BJ (cell line): ENCODE measurements around the gene NELL1. TPM values are rescaled to one million over a fixed set of nuclear protein-coding genes. Genes with fewer than 3 reads are reported as not detected.

Source experiments
- CTCF ChIA-PET: fragments of 350-600 bp; formaldehyde crosslinking; extraction: SDS; loops from one replicate; lab custom pipeline; 2021; ENCODE audit warnings: antibody characterized with exemption, inconsistent platforms; lab: Yijun Ruan, JAX
- POLR2A ChIA-PET: fragments of 300-600 bp; sonication (Branson Sonifier 250); formaldehyde crosslinking; extraction: SDS; loops from one replicate; lab custom pipeline; 2021; ENCODE audit warnings: antibody characterized with exemption; lab: Charles Lee
- DNase-seq: peaks from one replicate; pipeline ENCODE4 v3.0.0-alpha.2; 2011; ENCODE audit warnings: low read depth
- H3K27me3 ChIP-seq: 2 replicates; pipeline ENCODE4 v1.6.0; 2011; ENCODE audit warnings: low read length; ENCODE audit not compliant: control insufficient read depth, insufficient read depth
- H3K36me3 ChIP-seq: 2 replicates; pipeline ENCODE4 v1.5.1; 2011; ENCODE audit warnings: low read length; ENCODE audit not compliant: control insufficient read depth, insufficient read depth
- H3K4me3 ChIP-seq: 2 replicates; pipeline ENCODE4 v1.5.1; 2011; ENCODE audit warnings: low read depth, mild to moderate bottlenecking, control low read depth, low read length
- polyA plus RNA-seq: library from polyadenylated mRNA; depleted of rRNA; stranded (reverse); fragments of >200 nt; gene quantifications from 2 replicates; pipeline ENCODE4 v1.2.3, GENCODE V29; 2011
- TF ChIP-seq, protein P1 (sequence below): IDR thresholded peaks from 2 replicates; pipeline ENCODE4 v1.5.1; 2011; ENCODE audit warnings: low read depth, mild to moderate bottlenecking, control low read depth, inconsistent platforms, low read length, moderate library complexity; ENCODE audit not compliant: insufficient read depth

The NELL1 gene
- polyA plus RNA-seq, 1 experiment: not detected

- no peaks in the 10 kb centered on the region for H3K36me3 ChIP-seq
- CTCF ChIA-PET: no interaction called here
- TF ChIP-seq, protein P1, sequence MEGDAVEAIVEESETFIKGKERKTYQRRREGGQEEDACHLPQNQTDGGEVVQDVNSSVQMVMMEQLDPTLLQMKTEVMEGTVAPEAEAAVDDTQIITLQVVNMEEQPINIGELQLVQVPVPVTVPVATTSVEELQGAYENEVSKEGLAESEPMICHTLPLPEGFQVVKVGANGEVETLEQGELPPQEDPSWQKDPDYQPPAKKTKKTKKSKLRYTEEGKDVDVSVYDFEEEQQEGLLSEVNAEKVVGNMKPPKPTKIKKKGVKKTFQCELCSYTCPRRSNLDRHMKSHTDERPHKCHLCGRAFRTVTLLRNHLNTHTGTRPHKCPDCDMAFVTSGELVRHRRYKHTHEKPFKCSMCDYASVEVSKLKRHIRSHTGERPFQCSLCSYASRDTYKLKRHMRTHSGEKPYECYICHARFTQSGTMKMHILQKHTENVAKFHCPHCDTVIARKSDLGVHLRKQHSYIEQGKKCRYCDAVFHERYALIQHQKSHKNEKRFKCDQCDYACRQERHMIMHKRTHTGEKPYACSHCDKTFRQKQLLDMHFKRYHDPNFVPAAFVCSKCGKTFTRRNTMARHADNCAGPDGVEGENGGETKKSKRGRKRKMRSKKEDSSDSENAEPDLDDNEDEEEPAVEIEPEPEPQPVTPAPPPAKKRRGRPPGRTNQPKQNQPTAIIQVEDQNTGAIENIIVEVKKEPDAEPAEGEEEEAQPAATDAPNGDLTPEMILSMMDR: no peak
- DNase-seq: no peak
- no peaks in the 10 kb centered on the region for H3K27me3 ChIP-seq
- POLR2A ChIA-PET: no interaction called here
- H3K4me3 ChIP-seq: no peak overlapping the region
Measured at GRCh38 chr11:21048626-21049025, 379.2 kb downstream of the NELL1 start.

GRCh38 chr11:21053466-21053865 is 384.1 kb downstream of the NELL1 start:
- Histone ChIP-seq H3K27me3 (no peaks in the 10 kb centered on the region), H3K36me3 (no peaks in the 10 kb centered on the region), H3K4me3 (no peak overlapping the region)
- TF ChIP-seq, protein P1: no peak
- no peak for DNase-seq
- POLR2A ChIA-PET: no interaction called here
- CTCF ChIA-PET: no interaction called here

DNA sequence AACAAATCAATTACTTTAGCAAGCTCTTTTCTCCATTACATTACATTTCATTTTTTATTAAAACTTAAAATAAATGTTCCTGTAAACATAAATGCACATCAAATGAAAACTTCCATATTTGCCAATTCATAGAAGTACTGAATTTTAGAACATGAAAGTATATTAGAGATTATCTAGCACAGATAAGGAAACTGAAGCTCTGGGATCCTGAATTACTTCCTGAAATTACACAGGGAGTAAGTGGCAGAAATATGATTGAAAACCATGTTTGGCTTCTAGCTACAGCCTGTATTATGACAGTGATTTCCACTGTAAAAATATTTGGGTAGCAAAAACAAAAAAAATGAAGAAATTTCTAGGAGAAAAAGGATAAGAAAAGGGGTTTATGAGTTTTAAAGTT is 387.3 kb downstream of the NELL1 start:
- no peaks in the 10 kb centered on the region for H3K36me3 ChIP-seq
- CTCF ChIA-PET: no interaction called here
- DNase-seq: no peak
- no peak overlapping the region for H3K4me3 ChIP-seq
- TF ChIP-seq, protein P1: no peak
- no peaks in the 10 kb centered on the region for H3K27me3 ChIP-seq
- POLR2A ChIA-PET: no interaction called here

GRCh38 chr11:21059879-21060278 is 390.5 kb downstream of the NELL1 start:
- H3K36me3 ChIP-seq: no peaks in the 10 kb centered on the region
- DNase-seq: no peak
- H3K4me3 ChIP-seq: no peak overlapping the region
- POLR2A ChIA-PET: no interaction called here
- no peaks in the 10 kb centered on the region for H3K27me3 ChIP-seq
- TF ChIP-seq, protein P1: no peak
- CTCF ChIA-PET: no interaction called here

DNA sequence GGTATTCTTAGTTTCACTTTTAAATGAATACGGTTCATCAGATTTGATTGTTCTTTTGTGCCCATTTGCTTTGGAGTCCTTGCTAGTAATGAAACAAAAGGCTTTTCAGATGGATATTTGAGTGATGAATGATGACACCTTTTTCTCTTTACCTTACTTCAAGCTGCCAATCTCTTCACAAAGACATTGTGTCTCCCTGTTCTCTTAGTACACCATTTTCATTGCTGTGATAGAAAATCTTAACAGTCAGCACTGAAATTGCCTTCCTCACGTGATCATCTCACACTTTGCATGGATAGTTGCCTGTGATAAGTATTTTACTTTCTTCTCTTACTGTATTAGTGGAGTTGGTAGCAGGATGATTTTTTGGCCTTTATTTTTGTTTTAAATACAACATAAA is 396.6 kb downstream of the NELL1 start:
- H3K4me3 ChIP-seq: no peak overlapping the region
- no peaks in the 10 kb centered on the region for H3K27me3 ChIP-seq
- DNase-seq: no peak
- H3K36me3 ChIP-seq: no peaks in the 10 kb centered on the region
- ChIA-PET CTCF (no interaction called here), POLR2A (no interaction called here)
- TF ChIP-seq, protein P1: no peak
